ENCODE measurements around the gene CCL25.

The CCL25 gene

GRCh38 chr19:8088752-8089663 lies 36.4 kb downstream of the CCL25 start:
- TF ChIP-seq CTCF (conservative IDR thresholded peaks at IDR 0.05): no peak
- H3K27ac ChIP-seq: no peak overlapping the region

- TF ChIP-seq CTCF (conservative IDR thresholded peaks at IDR 0.05): no peak
- no peak overlapping the region for H3K27ac ChIP-seq
These were observed 37.4 kb downstream of the CCL25 start for GRCh38 chr19:8089664-8090601.

- TF ChIP-seq CTCF (conservative IDR thresholded peaks at IDR 0.05): no peak
- H3K27ac ChIP-seq: no peak overlapping the region
These were observed 38.4 kb downstream of the CCL25 start for GRCh38 chr19:8090950-8091349.

- no peak overlapping the region for H3K27ac ChIP-seq
- TF ChIP-seq CTCF (conservative IDR thresholded peaks at IDR 0.05): no peak
These were observed 41.2 kb downstream of the CCL25 start for GRCh38 chr19:8093740-8094139.

- no peak overlapping the region for H3K27ac ChIP-seq
These were observed 41.8 kb downstream of the CCL25 start for GRCh38 chr19:8094336-8094735.

GRCh38 chr19:8095354-8095886 lies 42.9 kb downstream of the CCL25 start:
- no peak for TF ChIP-seq CTCF (conservative IDR thresholded peaks at IDR 0.05)
- H3K27ac ChIP-seq: no peak overlapping the region

More at GRCh38 chr19:8094336-8094735, 41.8 kb downstream of the CCL25 start:
- no peak for TF ChIP-seq CTCF (conservative IDR thresholded peaks at IDR 0.05)

GRCh38 chr19:8096071-8096470 lies 43.5 kb downstream of the CCL25 start:
- TF ChIP-seq CTCF (conservative IDR thresholded peaks at IDR 0.05): no peak; the same call in 1 of the 2 replicates
- no peak overlapping the region for H3K27ac ChIP-seq

Data from VCaP (cell line).